K562 (cell line): ENCODE measurements around the gene FMC1. TPM values are rescaled to one million over a fixed set of nuclear protein-coding genes. Genes with fewer than 3 reads are reported as not detected.

ENCODE experiments used
- CBX2 ChIP-seq: fragments of 200-600 bp; sonication (generic); IDR thresholded peaks from one replicate; pipeline ENCODE4 v1.6.1; 2012; ENCODE audit warnings: mild to moderate bottlenecking, low read length, inconsistent platforms; ENCODE audit not compliant: insufficient read depth, poor library complexity, severe bottlenecking
- NFIX ChIP-seq: fragments of 250-450 bp; sonication (Bioruptor Pico); IDR thresholded peaks from 2 replicates; pipeline ENCODE4 v1.4.0; 2020; ENCODE audit warnings: low read depth, mild to moderate bottlenecking, moderate library complexity
- OTX1 ChIP-seq: fragments of 450-650 bp; formaldehyde crosslinking; IDR thresholded peaks from 2 replicates; pipeline ENCODE4 v1.4.0; 2022; ENCODE audit warnings: mild to moderate bottlenecking
- REST ChIP-seq, 2 experiments: fragments of 450-650 bp; formaldehyde crosslinking in 1 of 2; IDR thresholded peaks; 2 replicates each; pipeline versions ENCODE4 v1.4.0 to v1.6.1; 2014 to 2020; ENCODE audit warnings: mild to moderate bottlenecking in 2 of 2, borderline replicate concordance in 1 of 2, low read depth in 1 of 2
- TFAP4 ChIP-seq: sonication (generic); formaldehyde crosslinking; IDR thresholded peaks from 2 replicates; pipeline ENCODE4 v1.8.0; 2022; ENCODE audit warnings: missing genetic modification reagents, mild to moderate bottlenecking, moderate library complexity, borderline replicate concordance
- polyA plus RNA-seq, 8 experiments: library from polyadenylated mRNA; depleted of rRNA in 4 of 8; stranded (reverse) in 5 of 8; unstranded in 3 of 8; fragments of >200 nt; fragmentation: Nextera tagmentation in 2 of 8; fragmentation: Illumina TruSeq in 1 of 8; extraction: Ambion mirVana in 2 of 8; extraction: Trizol in 1 of 8; gene quantifications; 2 replicates each; pipeline versions ENCODE4 v1.2.1 to v1.2.3, GENCODE V29; 2011 to 2014; ENCODE audit warnings: inconsistent platforms in 1 of 8, missing spikeins in 1 of 8
- total RNA-seq, 7 experiments: library from RNA; depleted of rRNA in 6 of 7; stranded (reverse); fragments of >200 nt in 6 of 7; fragmentation: Illumina TruSeq in 2 of 7; extraction: Trizol in 2 of 7; gene quantifications; 2 replicates each; pipeline versions ENCODE4 v1.2.1 to v1.2.3, GENCODE V29; 2011 to 2021; ENCODE audit warnings: low replicate concordance in 1 of 7

The FMC1 gene
- total and polyA plus RNA-seq, 9 of the 15 experiments (the other 6 are each of a cell fraction or from before 2014, with no cell fraction given): 14.0 to 116 (median 29.0) TPM

GRCh38 chr7:139300390-139300789 is 40.7 kb upstream of the FMC1 start (continued):
- TF ChIP-seq REST (IDR thresholded peaks at IDR 0.05; ENCODE audit: borderline replicate concordance) (no peak), REST (CRISPR knock-in tag; IDR thresholded peaks at IDR 0.05; ENCODE audit: low read depth) (no peak), NFIX (no peak), TFAP4 (no peak), OTX1 (CRISPR knock-in tag) (no peak), CBX2 (no peak)
